NCI-H345 (cell line): ENCODE data around the gene FAF1.

Experiments used
- DNase-seq: peaks from one replicate; lab custom pipeline; 2025; lab: John Stamatoyannopoulos, UW

FAF1 gene

DNA sequence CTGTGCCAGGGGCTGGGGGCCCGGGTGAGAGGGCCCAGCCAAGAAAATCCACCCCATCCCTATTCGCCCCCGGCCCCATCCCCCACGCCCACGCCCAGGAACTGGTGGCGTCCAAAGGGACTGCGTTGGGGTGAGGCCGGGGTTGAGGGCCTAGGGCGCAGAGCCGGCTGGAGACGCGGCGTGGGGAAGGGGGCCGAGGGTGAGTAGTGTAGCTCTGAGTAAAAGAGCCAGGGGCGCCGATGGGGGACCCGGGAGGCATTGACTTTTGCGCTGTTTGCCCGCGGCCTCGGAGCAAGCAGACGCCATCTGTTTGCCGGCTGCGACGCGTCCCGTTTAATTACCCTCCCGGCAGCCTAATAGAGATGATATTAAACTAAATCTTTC is 533.4 kb downstream of the FAF1 start:
- DNase-seq = no peak

DNA sequence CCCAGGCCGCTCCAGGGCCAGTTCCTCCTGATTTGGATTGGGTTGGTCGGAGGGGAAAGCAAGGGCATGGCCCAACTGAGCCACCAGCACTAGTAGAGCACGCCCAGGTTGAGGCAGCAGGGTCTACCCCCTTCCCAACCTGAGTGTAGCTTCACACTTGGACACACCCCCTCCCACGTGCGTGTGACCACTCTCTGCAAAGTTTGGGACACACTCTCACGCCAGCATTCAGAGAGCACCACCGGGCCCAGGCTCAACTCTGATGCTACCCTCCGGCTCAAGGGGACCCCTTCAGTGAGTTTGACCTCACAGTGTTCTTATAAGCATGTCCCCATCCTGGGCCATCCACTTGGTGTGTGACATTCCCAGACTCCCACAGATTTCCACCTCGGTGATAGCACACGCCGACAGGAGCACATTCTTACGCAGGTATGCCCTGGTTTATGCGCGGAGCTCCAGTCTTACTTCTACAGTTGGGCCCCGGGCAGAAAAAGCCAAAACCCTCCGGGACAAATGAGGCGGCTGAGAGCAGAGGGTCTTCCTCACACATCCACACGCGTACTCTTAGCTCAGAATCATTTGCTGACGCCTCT is 533.9 kb downstream of the FAF1 start:
- no peak for DNase-seq

DNA sequence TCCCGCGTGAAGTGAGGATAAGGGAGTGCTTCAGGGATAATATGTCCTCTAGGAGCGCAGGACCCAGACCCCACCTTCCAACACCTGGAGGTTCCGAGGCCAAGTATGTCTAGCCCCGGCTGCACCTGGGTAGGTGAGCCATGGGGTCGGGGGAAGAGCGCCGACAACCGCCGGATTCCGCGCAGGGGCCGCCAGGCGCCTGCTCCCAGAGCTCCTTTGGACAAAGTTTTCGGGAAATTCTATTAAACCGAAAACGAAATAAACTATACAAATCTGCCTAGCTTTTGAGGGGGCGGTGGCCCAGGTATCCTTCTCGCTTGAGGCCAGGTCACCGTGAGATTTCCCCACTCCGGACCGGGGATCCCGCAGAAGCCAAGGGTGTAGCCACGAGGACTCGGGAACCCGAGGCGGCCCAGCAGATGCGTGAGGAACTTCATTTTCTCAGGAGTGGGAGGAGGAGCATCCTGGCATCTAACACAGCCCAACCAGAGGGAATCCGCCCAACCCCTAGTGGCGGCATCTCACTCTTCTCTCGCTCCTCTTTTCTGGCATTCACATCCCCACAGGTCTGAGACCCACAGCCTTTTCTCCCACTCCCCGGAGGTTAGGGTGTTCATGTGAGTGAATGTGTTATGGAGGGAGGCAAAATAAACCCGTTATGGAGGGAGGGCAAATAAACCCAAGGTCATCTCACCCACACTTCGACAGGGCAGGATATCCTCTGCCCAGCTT is 534.5 kb downstream of the FAF1 start:
- DNase-seq = no peak

DNA sequence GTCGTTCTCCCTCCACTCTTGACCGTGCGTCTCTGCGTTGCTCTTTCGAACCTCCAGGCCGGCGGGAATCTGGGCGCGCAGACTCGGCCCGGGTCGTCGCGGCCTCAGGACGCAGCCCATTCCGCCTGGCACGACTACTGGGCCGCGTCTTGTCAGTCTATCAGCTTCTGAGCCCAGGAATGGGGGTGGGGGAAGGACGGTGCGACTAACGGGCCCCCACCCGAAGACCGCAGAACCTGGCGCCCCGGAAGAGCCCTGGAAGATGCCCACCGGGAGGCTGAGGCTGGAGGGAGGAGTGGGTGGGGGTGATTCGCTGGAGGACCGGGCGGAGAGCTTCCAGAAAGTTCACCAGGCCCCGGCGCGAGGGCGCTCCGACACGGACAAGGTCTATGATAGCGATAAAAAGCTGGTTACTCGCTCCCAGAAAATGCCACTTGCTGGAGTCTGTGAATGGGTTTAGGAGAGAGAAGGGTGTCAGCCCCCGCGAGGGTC is 535.1 kb downstream of the FAF1 start:
- DNase-seq = no peak

DNA sequence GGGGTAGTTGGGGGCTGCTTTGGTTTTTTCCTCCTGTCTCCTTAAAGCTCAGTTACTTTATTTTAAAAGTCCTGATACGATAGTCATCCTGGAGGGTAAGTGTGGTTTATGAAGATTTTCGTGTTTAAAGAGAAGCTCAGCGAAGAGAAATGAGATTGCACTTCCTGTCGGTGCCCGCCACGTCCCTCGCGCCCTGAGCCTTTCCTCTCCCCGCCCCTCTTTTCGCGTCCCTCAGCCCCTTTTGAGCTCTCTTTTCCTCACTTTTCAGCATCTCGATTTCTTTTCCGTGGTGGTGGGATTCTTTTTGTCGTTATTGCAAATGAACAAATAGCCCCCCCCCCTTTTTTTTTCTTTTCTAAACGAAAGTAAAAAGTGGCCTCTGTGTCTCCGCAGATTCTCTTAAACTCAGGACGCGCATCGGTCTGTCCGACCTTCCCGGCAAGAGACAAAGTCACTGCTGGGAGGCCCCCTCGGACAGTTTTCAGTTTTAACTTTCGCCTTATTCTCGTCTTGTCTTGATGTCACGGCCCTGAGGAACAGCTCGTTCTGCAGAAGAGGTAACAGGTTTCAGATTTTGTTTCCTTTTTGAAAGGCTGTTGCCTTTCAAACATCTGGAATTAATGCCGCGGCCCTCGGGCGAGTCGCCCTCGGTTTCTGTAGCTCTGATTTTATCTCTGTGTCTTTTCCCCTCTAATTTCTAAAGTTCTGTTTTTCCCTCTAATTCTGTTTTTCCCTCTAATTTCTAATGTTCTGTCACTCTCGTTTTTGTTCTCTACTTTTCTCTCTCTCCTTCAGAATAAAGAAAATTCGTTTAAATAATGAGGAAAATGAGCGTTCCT is 535.8 kb downstream of the FAF1 start:
- no peak for DNase-seq

DNA sequence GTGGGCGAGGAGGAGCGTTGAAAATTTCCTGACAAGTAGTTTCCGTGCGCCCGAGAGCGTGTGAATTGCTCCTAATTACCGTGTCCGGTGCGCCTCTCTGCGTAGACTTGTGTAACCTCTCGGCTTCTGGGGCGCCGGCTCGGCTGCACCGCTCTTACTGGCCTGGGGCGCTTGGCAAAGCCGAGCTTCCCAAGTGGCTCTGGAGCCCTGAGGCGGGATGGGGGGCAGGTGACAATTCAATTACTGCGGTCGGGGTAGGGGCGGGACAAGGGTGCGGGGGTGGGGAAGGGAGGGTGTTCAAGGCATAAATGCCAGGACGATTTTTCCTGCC is 536.4 kb downstream of the FAF1 start:
- DNase-seq = no peak

DNA sequence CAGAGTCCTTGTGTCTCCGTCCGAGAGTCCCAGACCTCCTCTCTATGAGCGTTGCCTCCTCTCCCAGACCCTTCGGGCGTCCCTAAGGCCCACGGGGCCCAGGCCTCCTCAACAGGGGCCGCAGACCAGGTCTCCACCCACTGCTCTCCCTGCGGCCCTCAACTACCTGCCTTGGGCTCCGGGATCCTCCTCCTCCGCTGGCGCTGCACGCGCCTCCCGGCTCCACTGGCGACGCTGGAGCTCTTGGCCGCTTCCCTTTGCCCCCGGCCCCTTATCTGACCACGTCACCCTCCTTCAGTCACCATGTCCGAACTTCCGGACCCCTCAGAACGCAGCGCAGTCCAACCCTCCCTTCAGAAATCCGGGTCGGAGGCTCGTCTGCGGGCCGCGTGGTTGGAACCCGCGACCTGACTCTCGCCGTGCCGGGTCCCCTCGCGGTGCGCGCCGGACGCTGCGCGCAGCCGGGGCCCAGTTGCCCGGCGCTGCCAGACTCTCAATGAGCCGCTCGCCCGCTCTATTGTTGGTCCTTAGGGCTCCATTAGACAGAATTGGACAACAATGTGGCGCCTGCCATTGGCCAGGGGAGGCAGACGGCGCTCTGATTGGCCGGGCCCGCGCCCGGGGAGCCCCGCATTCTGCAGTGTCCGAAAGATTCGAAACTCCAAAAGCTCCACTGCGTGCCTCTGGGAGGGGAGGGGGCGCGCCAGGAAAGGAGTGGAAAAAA is 537.0 kb downstream of the FAF1 start, which contains the start of gene DMRTA2:
TSS of gene DMRTA2 (minus strand) at position 498 of the 724 bp plus-strand sequence. CDS start 1,907 bp downstream, outside the sequence.
- no peak for DNase-seq

DNA sequence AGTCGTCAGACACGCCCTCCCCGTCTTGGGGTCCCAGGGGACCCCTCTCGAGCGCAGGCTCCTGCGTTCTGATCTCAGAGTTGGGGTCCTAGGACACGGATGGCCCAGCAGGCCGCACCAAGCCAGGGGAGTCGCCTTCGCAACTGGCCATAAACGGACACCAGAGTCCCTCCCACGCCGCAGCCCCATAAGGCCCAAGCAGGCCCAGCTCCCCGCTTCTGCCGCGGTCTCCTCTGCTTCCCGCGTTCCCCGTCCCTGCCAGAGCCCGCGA is 537.5 kb downstream of the FAF1 start:
- no peak for DNase-seq

DNA sequence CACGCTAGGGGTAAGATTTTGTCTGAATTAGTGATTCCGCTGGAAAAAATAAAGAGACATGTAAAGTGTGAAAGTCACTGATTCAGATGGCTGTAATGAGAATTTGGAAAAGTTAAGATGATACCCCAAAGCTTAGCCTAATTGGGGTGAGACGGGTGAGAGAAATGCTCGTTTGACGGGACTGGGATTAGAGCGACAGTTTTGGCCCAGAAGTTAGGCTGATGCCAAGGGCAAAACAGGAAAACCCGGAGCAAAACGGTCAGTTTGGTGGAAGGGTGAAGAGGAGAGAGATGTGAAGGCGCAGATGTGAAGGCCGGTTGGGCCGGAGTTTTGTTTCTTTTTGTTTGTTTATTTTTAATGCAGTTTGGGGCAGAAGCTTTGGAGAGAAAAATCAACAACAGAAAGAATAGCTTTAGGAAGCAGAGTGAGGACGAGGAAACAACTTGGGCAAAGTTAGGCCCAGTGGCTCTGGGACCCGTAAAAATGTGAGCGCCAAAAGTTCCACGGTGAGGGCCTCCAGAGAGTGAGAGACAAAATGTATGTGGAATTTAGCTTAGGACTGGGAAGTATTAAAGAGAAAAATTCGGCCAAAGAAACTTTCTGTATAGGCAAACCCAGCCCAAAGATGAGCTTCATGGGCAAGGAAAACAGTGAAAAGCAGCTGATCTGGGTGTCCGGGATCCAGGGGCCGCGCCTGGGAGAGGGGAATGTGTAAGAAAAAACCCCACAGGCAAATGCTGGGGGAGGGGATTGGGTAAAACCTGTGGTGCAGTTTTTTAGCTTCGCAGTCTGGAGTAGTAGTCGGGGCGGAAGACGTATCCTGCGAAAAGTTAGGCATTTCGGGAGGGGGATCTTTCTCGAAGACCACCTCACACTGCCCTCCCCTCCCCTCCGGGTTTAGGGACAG is 538.0 kb downstream of the FAF1 start:
- DNase-seq = no peak

DNA sequence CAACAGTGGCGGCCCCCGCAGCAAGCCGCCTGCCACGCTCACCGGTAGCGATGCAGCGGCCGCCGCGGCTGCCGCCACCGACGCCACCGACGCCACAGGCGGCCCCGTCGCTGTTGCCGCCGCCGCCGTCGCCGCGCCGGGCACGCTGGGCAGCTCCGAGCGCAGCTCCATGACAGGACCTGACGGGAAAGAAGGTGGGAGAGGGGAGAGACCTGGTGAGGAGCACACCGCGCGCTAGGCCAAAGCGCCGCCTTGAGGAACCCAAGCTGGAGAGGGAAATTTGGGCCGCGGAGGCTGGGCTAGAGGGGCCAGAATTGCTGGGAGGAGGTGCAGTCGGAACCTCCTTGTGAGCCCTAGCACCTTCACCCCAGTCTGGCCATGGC is 538.7 kb downstream of the FAF1 start:
- DNase-seq = no peak

DNA sequence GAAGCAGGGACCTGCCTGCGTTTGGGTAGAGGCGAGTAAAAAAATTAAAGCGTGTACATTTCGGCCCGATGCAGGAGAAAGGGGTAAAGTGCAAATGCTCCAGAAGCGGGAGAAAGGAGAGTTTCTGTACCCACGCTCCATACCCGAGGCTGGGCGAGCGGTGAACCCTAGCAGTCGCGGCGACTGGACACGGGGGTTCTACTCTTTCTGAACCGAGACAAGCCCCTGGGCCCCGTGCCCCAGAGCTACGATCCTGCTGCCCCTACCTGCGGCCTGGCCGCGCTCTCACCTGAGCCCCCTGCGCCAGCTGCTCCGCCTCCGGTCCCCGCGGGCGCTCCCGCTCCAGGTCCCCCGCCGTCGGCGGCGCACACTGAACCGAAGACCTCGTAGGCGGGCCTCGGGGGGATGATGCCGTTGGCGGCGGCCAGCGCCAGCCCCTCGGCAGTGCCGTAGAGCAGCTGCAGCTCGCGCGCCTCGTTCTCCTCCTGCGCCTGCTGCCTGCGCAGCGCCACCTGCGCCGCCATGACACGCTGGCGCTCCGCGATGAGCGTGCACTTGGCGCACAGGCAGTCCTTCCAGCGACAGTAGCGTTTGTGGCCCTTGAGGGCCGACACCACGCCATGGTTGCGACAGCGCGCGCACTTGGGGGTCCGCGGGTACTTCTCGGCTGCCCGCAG is 539.2 kb downstream of the FAF1 start:
- no peak for DNase-seq

DNA sequence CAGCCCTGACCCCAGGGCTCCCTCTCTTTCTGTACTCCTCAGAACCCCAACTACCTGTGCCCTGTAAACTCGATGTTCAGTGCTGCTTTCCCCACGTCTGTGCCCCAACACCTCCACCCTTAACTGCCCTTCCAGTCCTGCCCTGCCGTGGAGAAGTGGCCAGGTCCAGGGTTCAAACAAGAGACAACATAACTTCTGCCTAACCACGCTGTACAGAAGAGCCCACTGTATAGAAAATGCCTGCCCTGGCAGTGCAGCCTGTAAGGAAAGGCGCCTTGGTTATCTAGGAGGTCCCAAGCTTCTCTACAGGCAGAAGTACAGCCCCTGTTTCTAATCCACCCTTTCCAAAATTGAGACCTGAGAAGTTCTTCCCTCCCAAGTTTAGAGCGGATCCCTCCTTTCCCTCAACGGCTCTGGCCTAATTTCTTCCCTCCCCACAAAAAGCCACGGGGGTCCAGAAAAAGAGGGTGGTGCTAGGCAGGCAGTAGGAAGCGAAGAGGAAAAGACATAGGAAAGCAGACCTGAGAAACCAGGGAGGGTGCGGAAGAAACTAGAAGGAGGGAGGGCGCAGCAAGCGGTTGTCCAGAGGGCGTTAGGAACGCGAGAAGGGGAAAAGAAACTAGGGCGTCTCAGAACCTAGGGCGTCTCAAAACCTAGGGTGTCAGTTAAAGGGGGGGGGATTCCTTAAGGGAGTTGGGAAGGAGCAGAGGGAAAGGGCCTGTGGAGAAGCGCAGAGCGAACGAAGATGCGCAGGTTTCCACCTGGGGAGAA is 540.0 kb downstream of the FAF1 start:
- DNase-seq = no peak

DNA sequence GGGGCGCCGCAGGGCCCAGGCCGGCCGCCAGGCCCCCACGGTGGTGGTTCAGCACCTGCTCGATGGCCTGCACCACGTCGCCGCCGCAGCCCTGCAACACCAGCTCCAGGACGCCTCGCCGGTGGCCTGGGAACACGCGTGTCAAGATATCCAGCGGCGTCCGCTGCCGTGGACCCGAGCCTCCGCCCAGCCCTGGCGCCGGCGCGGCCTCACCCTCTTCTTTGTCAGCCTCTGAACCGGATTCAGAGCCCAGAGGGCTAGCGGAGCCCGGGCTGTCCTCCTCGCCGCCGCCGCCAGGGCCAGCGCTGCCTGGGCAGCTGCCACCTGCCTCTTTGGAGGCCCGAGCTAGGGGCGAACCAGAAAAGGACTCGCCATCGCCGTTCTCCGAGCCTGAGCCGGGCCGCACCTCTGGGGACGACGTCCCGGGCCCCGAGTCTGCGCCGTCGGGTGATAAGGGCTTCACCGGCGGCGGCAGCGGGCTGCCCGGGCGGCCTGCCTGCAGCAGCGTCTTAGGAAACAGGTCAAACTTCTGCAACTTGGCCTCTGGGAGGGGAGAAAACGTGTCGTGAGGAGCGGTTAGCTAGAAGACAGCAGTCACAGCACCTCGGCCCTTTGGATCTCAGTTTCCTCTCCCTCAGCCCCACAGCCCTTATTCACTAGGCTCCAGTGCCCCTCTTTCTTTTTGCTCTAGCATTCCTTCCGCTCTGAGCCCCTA is 540.7 kb downstream of the FAF1 start:
- DNase-seq = no peak

DNA sequence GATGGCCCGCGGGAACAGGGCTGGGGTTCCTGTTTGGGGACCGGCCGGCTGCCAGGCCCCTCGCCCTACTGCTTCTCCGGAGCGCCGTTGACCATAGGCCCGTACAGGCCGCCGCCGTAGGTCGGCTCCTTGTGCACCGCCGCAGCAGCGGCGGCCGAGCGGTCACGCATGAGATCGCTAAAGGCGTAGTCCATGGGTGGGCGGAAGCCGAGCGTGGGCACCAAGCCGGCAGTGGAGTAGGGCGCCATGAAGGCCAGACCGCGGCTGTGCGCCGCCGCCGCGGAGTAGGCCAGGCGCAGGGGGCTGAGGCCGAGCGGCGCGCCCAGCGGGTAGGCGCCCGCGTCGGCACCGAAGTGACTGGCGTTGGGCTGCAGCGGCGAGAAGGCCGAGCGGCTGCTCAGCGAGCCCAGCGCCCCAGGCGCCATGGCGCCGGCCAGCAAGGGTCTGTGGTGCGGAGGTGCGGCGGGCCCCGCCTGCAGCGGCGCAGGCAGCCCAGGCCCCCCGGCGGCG is 541.4 kb downstream of the FAF1 start:
- DNase-seq = no peak

DNA sequence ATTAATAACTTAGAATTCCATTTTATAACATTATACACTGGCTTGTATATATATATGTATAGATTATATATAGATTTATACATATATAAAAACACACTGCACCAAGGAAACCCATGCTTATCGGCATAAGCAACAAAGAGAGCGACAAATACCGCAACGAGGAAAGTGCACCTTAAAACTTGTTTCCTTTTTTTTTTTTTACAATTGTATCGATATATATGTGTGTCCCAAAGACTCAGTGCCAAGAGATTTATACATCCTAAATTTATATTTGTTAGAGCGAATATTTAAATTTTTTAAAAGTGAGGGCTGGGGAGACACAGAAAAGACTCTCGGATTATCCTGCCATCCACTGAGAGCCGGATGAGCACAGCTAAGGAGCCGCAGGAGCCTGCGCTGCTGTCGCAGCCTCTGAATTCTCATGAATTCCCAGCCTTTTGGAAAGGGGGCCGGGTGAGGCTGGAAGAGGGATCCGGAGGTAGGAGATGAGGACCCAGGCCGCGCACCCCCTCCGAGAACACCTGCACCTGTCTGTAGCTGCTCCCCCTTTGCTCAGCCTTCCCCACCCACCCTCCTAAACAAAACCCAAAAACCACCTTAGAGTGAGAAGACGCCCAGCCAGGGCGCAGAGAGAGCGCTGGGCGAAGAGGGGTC is 542.0 kb downstream of the FAF1 start:
- DNase-seq = no peak

DNA sequence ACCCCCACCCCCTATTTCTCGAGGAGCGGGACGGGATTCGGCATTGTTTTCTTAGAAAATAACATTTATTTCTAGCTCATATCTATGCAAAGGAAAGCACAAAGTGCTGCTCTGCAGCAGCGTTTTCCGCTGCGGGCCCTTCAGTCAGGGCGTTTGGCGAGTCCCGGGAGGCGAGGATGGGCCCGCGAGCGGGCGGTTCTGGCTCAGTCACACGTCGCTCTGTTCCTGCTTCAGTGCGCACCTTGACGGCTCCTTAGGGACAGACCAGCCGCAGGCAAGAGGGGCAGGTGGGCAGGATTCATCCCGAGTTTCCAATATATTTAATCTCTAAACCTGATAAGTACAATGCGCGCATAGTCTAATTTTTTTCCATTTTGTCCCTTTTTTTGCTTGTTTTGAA is 542.6 kb downstream of the FAF1 start:
- no peak for DNase-seq

DNA sequence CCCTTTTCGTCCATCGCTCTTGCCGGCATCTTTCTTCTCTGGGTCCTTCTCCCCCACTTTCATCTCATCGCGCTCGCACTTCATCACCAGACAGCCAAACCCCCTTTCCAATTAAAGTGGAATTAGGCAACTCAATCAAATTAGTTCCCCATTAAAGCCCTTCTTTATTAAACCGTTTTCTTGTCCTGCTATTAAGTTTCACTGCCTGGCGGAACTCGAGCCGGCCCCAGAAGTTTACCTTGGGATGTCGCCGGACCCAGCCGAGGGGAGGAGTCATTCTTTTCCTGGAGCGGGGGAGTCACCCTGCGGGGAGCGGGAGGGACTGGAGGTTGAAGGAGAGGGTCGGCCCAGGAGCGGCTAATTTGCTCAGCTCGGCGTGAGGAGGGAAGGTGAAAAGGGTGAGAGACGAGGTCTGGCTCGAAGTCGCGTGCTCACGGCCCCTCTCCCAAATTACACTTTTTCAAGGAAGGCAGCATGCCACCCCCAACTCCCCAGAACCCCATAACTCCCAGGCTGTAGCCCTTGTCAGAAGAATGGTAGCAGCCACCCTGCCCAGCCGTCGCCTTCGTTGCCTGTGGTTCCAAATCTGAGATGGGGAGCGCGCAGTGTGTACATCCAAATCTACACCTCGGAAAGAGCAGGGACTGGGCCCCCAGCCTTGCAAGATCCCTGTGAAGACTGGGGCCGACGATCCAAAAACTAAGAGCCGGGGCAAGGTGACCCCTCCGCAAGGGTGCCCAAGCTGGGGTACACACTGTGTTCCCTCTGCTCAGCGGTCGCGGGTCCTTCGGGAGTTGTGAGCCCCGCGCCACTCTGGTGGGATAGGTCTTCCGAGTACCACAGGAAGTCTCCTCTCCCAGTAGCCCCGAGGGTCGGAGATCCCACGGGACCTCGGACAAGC is 543.3 kb downstream of the FAF1 start:
- DNase-seq = no peak

DNA sequence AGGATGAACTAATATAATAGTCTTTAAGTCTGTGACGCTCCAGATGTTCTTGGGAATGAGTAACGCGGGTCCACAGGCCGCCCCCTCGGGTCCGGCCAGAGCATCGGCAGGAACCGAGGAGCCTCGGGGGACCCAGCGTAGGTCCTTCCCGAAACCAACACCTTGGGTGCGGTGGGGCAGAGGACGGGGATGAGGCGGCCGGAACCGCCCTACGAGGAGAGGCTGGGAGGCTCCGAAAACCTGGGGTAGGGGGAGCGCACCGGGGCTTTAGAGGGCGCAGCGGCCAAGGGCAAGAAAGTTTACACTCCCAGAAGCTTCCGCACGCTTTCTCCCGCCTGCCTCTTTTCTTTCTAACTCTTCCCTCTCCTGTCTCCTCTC is 543.9 kb downstream of the FAF1 start:
- no peak for DNase-seq
